C1 segment of cervical spinal cord (tissue), 14 donors: ENCODE results near the gene MAPK7.

ENCODE experiments used
- DNase-seq, 14 donors: peaks; one replicate each; lab custom pipeline; 2025; lab: John Stamatoyannopoulos, UW

Gene MAPK7

DNA sequence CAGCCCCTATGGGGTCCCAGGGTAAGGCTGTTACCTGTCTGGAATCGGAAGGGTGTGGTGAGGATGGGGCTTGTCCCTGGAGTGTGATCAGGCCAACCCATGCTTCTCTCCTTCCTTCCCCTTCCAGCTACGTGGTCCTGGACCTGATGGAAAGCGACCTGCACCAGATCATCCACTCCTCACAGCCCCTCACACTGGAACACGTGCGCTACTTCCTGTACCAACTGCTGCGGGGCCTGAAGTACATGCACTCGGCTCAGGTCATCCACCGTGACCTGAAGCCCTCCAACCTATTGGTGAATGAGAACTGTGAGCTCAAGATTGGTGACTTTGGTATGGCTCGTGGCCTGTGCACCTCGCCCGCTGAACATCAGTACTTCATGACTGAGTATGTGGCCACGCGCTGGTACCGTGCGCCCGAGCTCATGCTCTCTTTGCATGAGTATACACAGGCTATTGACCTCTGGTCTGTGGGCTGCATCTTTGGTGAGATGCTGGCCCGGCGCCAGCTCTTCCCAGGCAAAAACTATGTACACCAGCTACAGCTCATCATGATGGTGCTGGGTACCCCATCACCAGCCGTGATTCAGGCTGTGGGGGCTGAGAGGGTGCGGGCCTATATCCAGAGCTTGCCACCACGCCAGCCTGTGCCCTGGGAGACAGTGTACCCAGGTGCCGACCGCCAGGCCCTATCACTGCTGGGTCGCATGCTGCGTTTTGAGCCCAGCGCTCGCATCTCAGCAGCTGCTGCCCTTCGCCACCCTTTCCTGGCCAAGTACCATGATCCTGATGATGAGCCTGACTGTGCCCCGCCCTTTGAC lies 2.4 kb downstream of the MAPK7 start:
- no peak for DNase-seq

DNA sequence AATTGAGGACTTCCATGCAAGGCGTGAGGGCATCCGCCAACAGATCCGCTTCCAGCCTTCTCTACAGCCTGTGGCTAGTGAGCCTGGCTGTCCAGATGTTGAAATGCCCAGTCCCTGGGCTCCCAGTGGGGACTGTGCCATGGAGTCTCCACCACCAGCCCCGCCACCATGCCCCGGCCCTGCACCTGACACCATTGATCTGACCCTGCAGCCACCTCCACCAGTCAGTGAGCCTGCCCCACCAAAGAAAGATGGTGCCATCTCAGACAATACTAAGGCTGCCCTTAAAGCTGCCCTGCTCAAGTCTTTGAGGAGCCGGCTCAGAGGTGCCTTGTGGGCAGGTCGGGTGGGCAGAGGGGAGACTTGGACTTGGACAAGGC lies 3.1 kb downstream of the MAPK7 start:
- no peak for DNase-seq

DNA sequence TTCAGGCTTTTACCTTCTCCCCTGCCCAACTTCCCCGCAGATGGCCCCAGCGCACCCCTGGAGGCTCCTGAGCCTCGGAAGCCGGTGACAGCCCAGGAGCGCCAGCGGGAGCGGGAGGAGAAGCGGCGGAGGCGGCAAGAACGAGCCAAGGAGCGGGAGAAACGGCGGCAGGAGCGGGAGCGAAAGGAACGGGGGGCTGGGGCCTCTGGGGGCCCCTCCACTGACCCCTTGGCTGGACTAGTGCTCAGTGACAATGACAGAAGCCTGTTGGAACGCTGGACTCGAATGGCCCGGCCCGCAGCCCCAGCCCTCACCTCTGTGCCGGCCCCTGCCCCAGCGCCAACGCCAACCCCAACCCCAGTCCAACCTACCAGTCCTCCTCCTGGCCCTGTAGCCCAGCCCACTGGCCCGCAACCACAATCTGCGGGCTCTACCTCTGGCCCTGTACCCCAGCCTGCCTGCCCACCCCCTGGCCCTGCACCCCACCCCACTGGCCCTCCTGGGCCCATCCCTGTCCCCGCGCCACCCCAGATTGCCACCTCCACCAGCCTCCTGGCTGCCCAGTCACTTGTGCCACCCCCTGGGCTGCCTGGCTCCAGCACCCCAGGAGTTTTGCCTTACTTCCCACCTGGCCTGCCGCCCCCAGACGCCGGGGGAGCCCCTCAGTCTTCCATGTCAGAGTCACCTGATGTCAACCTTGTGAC lies 3.6 kb downstream of the MAPK7 start:
- DNase-seq = no peak

DNA sequence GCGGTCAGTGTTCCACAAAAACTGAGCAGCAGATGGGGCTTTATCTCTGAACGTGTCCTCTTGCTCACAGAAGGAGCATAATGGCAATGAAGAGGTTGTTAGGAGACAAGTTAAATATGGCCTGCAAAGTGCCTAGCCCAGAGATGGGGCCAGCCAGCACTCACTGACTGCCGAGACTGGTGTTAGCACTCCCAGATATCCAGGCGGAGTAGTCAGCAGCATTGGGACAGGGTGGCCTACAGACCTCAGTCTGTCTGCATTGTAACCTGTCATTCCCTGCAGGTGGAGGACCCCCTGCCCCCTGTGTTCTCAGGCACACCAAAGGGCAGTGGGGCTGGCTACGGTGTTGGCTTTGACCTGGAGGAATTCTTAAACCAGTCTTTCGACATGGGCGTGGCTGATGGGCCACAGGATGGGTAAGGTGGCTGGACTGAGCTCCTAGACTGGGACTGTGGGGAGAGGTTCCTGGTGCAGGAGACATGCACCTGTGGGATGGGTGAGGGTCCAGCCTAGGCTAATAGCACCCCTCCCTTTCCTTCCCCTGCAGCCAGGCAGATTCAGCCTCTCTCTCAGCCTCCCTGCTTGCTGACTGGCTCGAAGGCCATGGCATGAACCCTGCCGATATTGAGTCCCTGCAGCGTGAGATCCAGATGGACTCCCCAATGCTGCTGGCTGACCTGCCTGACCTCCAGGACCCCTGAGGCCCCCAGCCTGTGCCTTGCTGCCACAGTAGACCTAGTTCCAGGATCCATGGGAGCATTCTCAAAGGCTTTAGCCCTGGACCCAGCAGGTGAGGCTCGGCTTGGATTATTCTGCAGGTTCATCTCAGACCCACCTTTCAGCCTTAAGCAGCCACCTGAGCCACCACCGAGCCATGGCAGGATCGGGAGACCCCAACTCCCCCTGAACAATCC lies 4.5 kb downstream of the MAPK7 start:
- no peak for DNase-seq

DNA sequence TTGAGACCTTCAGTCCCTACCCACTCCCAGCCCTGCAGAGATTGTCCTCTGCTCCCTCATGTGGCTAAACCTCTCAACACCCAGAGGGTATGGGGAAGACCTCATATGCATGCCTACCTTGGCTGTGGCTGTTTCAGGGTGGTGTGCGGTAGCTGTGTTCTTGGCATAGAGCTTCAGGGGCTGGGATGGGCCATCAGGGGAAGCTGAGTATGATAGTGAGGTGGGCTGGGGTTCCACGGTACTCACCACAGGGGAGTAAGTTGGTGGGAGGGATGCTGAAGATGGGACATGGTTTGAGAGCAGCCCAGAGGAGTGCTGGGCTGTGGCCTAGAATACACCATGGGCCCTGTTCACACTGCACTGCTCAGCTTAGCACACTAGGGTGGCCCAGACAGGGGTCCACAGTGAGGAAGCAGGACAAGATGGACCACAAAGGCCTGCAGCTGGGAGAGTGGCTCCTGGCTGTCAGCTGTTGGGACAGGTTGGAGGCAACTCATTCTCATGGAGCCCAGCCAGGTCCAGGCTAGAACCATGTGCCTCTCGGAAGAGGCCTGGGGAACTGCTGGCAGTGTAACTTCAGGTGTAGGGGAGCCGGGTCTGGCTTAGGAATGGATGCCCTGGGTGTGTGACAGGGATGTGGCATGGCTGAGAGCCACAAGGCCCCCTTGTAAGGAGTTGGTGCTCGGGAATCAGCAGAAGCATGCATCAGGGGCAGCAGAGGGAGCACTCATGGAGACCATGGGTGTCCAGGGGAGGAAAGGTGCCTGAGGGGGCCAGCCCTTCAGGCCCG lies 5.6 kb downstream of the MAPK7 start:
- DNase-seq = no peak

DNA sequence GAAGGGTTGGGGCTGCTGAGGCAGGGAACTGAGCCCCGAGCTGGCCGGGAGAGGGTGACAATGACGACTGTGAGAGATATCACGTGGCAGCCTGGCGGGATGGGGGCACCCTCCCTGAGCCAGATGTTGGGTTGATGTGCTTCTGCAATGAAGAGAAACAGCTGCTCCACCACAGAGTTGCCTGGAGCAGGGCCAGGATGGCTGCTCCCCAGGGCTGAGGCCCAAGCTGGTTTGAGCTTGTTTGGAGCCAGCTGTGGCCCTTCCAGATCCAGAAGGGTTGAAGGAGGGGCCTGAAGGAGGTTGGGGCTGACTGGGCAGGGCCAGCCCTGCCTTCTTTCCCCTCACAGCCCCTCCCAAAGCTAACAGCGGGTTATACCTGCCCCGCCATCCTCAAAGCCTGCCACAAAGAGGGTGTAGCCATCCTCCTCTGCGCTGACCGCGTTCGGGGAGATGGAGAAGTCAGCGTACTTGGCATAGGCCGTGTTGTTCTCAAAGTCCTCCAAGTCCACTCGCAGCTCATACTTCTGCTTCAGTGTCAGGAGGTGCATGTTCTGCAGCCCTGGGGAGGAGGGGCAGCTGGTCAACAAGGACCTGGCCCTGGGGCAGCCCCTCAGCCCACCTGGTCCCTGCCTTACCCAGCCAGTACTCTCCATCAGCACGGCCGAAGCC lies 6.6 kb downstream of the MAPK7 start:
- DNase-seq = peak in 11 of 14 donors; percentile 39 to 80 (median 71)

DNA sequence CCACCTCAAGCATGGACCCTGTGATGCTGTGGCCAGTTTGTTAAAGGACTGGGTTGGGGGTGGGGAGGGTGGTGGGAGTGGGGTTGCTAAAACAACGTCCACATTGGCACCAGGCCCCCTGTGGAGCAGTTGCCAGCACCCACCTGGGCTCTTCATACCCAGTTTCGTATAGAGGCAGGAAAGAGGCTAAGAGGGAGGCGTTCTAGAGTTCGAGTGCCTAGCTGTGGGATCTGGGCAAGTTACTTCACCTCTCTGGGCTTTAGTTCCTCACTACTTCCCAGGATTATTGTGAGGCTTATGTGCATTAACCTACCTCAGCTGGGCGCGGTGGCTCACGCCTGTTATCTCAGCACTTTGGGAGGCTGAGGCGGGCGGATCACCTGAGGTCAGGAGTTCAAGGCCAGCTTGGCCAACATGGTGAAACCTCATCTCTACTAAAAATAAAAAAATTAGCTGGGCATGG lies 7.3 kb downstream of the MAPK7 start:
- no peak for DNase-seq

DNA sequence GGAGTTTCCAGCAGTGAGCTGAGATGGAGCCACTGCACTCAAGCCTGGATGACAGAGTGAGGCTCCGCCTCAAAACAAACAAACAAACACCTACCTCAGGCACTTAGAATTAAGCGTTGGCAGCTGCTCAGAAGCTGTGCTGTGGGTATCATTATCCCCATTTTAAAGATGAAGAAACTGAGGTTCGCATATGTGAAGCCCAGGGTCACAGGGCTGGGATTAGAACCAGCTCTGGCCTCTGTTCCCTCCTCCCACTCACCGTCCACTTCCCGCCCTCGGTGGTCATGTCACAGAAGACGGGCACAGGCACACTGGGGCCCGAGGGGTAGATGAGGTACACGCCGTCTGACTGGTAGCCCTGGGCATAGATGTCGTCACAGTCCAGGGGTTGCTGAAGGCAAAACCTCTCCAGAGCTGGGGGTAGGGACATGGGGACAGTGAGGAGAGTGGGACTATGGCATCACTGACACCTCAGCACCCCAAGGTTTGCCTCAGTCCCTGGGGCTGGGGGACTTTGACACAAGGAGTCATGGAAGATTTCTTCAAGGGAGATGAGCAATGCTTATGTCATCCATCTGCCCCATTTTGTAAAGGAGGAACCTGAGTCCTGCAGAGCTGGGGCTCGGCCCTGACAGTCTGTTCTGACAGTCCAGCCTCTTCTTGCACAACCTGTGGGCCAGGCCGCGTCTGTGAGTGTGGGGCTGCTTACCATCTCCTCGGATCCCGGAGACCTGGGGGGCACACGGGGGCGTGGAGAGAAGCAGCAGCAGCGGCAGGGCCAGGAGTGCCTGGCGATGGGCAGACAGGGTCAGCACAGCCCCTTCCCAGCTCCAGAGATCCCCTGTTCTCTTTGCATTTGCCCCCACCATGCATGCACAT lies 8.0 kb downstream of the MAPK7 start:
- DNase-seq = peak in 1 of 14 donors; percentile 36

DNA sequence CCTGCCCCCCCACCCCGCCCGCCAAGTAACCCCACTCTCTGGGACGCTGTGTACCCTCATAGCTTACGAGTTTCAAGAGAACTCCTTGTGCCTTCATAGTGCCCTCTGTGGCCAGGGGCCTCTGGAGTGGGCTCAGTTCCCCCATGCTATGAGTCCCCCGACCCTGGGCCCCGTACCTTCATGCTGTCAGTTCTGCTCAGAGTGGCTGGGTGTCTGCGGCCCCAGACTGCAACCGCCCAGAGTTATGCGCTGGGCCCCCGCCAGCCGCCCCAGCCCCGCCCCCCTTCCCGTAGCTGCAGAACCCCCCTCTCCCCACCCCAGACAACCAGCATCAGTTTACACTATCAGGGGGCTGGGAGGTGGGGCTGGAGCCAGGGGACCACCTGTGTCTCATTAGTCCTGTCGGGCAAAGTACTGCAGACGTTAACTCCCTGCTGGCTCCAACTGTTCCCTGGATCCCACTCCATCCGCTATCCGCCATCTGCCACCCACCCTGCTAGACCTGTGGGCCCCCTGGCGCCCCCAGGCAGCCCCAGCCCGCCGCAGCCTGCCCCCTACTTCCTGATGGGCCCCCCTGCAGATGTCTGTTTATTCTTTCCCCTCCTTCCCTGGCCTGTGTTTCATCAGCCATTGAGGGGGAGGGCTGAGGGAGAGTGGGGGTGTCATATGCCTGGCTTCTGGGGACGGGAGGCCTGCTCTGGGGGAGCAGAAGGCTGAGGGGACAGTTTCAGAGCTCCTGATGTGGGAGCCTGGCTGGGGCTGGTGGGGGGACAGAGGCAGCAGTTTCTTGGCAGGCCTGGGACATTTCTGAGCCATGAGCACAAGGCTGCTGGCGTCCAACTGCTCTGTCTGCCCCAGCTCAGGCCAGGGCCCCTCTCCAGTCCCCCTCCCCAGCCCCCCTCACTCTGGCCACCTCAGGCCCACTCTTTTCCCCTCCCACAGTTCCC lies 8.9 kb downstream of the MAPK7 start, which contains the start of gene MFAP4:
MFAP4 (minus strand) TSS at position 217 of the 947 bp plus-strand sequence; CDS start at position 182, 35 bp downstream.
- peak in 9 of 14 donors; percentile 15 to 58 (median 35) for DNase-seq

DNA sequence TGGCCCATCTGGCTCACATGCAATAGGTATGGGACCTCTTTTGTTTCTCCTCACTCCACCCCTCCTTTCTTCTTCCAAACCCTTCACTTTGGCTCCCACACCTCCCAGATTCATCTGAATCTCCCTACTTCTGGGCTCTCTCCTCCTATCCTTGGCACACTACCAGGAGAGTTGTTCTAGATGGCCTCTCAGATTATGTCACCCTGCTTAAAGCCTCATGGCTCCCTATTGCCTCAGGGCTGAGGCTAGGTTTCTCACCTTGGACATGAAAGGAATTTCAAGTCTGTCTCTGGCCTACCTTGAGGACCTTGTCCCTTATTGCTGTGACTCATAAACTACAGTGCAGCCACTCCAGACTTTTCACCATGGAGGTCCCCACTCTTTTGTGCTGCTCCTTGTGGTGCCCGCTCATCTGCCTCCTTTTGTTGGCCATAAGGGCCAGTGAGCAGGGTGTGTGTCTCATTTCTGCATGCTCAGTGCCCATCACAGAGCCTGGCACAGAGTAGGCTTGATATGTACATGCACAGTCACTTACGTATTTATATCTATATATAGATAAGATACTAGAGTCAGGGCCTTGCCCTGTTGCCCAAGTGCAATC lies 9.7 kb downstream of the MAPK7 start:
- peak in 1 of 14 donors; percentile 30 for DNase-seq

DNA sequence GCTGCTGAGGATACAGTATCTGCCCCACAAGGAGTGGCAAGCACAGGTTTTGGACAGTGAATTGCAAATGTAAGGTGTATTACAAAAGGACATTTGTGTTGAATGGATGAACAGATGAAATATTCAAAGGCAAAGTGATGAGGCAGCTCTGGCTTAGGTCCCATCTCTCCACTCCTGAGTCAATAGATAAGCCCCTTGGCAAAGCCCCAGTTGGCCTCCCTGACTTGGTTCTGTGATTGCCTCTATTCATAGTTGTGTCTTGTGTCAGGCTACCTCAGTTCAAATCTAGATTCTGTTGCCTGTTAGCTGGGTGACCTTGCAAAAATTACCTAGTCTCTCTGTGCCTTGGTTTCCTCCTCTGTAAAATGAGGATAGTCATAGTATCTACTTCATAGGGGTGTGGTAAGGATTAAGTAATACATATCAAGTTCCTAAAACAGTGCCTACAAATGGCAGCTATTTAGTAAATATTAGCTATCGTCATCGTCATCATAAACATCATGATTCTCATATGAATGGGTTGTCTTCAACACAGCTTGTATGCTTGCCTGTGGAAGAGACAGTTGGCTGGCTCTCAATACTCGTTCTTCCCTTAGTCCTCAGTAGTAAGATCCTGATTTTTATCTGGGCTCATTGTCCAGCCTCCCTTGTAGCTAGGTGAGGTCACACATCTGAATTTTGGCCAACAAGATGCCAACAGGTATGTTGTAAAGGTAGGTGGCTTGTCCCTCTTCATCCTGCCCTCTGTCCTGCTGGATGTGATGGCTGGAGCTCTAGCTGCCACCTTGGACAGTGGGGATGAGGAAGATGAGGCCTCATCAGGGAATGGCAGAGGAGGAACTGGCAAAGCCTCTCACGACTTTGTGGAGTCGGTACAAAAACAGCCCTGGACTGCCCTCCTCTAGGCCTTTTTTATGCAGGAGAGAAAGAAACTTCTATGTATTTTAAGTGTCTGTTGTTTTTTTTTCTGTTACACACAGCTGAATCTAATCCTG lies 10.8 kb downstream of the MAPK7 start:
- DNase-seq = no peak

DNA sequence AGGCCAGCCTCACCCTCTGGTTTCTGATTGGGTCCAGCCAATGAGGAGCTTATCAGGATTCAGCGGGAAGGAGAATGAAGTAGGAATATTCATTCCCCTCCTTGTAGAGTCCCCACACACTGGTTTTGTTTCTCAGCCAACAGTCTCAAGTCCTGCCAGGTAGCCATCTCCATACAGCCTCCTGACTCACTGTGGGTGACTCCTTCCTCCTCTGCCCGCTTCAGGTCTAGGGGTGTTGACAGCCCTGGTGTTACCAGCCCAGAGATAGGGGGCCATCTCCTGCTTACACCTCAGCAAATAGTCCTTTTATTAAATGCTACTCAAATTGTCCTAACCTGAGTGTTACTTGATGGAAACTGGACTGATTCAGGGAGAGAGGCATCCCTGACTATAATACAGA lies 12.7 kb downstream of the MAPK7 start:
- DNase-seq = no peak

DNA sequence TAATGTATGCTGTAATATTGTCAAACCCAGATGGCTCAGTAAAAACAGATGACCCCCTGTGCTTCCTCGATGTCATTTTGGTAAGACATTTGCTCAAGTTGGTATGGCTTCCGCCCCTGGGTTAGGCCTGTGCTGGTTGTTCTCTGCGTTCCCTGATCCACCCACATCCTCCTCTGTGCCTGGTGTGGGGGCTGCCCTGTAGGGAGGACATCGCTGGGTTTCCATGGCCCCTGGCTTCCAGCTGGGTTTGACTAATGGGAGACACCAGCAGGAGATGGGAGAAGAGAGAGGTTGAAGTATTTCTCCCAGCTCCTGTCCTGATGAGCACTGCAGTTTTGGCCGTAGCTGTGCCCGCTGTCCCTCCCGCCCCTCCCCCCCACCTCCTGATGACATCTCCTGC lies 13.1 kb downstream of the MAPK7 start:
- no peak for DNase-seq

DNA sequence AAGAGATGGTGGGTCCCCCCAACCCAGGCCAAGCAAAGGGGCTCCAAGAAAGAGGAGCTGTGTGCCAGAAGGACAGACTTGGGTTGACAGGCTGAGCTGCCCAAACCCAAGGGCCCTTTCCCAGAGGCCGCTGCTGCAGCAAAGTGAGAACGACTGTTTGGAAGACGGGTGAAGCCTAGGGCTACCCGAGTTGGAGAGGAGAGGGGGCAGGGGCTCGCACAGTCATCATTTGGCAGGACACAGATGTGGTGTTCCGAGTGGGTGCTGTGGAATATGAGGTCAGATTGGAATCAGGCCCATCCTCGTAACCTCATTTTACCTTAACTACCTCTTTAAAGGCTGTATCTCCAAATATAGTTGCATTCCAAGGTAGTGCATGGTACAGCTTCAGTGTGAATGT lies 14.0 kb downstream of the MAPK7 start:
- no peak for DNase-seq

DNA sequence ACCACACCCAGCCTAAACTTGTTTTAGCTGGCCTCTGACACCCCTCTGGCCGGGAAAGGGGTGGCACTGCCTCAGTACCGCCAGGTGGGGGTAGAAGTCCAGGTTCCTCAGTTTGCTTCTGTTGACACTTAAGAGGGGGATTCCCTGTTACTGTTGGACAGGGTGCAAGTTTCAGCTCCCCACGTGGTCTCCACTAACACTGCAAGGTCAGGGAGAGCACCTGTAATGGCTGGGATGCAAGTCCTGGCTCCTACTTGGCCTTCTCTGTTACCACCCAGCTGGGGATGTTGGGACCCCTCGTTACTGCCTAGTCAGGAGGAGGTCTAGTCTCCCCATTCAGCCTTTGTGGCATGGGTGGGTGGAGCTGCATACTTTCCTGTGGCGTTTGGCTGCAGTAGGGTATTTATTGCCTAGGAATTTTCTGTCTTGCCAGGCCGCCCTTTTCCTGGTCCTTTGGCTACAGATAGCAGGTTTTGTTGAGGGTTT lies 19.3 kb downstream of the MAPK7 start:
- DNase-seq = no peak
